OCI-LY7 (cell line): ENCODE measurements around the gene NAV1.

ENCODE experiments used
- CTCF ChIP-seq: fragments of 200-600 bp; sonication (generic); conservative IDR thresholded peaks from 2 replicates; pipeline ENCODE4 v1.5.1; 2014; ENCODE audit warnings: mild to moderate bottlenecking, antibody characterized with exemption, low read length, moderate library complexity, mixed read lengths
- EZH2phosphoT487 ChIP-seq: fragments of 200-600 bp; sonication (generic); IDR thresholded peaks from 2 replicates; pipeline ENCODE4 v1.6.1; 2018; ENCODE audit warnings: low read depth, borderline replicate concordance, mild to moderate bottlenecking, mixed run types, antibody characterized with exemption, low read length, moderate library complexity, mixed read lengths

DNA sequence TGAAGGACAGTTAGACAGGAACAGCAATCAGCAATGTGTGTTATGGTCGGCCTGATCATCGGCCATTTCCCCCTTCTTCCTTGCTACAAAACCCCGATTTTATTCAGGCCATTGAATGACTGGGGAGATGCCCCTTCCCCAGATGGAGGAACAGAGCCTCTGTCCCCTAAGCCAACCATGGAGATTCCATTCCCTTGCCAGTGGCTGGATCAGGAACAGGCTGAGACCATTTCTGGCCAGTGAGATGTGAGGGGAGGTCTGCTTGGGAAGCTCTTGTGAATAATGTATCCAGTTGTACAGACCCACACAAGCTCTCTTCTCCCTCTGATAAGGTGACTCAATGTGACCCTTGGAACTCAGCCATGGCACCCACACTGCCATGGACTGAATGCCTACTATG is 39.7 kb upstream of the NAV1 start:
- TF ChIP-seq CTCF (no peak), EZH2phosphoT487 (no peak)
